Measurements from ENCODE around the gene TMEM117.

The TMEM117 gene

DNA sequence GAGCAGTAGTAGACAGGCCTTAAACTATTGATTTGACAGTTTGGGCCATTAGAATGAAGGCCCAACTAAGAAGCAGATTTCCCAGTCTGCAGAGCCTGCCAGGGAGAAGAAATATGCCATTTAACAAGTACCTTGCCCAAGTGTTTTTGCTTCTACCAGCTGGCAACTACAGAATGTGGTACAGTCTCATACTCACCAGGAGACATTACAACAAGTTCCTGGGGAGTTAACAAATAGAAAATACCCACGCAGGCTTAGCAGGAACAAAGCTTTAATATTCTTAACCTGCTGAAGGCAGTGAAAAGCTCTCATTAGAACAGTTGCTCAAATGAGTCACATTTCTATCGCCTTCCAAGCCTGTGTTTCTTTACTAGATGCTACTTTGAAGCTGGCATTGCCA lies 241.0 kb downstream of the TMEM117 start:
- TF ChIP-seq, protein P1, sequence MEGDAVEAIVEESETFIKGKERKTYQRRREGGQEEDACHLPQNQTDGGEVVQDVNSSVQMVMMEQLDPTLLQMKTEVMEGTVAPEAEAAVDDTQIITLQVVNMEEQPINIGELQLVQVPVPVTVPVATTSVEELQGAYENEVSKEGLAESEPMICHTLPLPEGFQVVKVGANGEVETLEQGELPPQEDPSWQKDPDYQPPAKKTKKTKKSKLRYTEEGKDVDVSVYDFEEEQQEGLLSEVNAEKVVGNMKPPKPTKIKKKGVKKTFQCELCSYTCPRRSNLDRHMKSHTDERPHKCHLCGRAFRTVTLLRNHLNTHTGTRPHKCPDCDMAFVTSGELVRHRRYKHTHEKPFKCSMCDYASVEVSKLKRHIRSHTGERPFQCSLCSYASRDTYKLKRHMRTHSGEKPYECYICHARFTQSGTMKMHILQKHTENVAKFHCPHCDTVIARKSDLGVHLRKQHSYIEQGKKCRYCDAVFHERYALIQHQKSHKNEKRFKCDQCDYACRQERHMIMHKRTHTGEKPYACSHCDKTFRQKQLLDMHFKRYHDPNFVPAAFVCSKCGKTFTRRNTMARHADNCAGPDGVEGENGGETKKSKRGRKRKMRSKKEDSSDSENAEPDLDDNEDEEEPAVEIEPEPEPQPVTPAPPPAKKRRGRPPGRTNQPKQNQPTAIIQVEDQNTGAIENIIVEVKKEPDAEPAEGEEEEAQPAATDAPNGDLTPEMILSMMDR (IDR thresholded peaks at IDR 0.05; ENCODE audit: low read depth, low read length, missing control alignments) = no peak
- no peak overlapping the region for H3K4me3 ChIP-seq (ENCODE audit: low read depth, low read length)
- DNase-seq (ENCODE audit: low read depth) = no peak

DNA sequence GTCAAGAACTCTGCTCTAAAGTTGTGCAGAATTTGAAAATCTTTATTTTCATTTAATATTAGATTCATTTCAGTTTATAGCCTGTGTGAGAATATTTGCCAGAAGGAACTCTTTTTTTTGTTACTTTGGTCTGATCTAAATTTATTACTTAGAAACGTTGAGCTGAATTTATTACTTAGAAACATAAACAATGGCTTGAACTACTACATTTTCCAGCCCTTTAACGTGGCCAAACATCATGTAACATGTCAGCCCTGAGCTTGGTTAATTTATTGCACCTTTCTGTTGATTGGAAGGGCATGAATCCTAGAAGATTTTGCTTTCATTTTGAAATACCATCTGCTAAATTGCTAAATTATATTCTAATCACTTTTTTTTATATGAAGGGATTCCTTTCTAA lies 241.4 kb downstream of the TMEM117 start:
- TF ChIP-seq, protein P1 (IDR thresholded peaks at IDR 0.05; ENCODE audit: low read depth, low read length, missing control alignments) = no peak
- DNase-seq (ENCODE audit: low read depth) = no peak
- H3K4me3 ChIP-seq (ENCODE audit: low read depth, low read length) = no peak overlapping the region

DNA sequence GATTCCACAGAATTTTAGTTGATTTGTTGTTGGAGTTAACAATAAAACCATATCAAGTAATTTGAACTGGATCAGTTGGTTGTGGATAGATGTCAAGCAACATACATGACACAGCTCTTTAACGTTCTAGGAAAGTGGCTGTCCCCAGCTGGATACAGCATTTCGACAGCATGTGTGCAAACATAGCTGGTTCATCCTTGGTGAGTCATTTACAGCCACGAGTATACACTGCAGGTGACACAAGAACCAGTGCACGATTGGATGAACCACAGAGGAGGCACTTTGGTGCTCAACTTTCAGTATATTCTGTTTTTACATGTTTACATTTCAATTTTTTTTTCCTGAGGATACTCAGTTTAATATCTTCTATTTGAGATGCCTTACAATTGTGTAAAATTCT lies 242.4 kb downstream of the TMEM117 start:
- TF ChIP-seq, protein P1 (IDR thresholded peaks at IDR 0.05; ENCODE audit: low read depth, low read length, missing control alignments) = no peak
- no peak for DNase-seq (ENCODE audit: low read depth)

DNA sequence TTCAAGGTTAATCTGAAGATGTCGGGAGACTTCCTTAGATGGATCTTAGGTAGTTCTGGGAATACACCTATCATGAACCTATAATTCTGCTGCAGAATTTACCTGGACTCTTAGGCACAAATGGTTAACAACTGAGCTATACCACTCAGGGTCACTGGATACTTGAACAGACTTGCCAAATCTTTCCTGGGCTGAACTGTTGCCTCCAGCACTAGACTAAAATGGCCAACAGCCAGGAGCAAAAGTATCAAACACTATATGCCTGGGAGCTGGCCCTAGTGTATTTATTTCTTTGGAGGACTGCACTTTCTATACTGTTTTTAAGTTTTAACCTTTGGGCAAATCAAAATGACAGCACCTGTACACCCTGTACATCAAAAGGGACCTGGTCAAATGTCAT lies 252.8 kb downstream of the TMEM117 start:
- no peak overlapping the region for H3K4me3 ChIP-seq (ENCODE audit: low read depth, low read length)
- TF ChIP-seq, protein P1 (IDR thresholded peaks at IDR 0.05; ENCODE audit: low read depth, low read length, missing control alignments) = no peak
- no peak for DNase-seq (ENCODE audit: low read depth)

More for the DNA sequence above, 242.4 kb downstream of the TMEM117 start:
- H3K4me3 ChIP-seq (ENCODE audit: low read depth, low read length) = no peak overlapping the region

DNA sequence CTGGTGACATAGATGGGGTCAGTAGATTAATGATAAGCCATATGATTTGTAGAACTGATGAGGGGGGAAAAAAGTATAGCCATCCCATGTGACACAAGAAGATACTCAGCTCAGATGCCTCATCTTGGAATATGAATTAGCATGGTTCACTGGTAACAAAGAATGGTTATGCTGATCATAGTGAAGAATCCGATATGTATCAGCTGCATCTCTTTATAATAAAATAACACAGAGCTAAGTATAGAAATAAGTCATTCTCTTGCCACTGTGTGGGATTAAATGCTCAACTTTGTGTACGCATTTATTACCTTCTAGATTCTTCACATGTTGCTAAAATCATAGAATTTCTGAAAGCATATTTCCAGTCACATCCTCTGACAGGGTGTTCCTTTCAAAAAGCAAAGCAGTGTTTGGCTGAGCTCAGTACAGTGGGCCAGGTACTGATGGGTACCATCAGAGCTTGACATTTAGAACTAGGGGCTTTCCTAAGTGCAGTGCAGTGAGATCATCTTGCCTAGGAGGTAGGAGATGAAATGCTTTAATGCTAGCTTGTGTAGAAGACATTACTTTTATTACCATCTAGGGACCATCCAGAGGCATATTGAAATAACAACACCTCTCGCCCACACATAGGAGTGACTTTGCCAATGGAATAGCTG lies 256.2 kb downstream of the TMEM117 start:
- no peak overlapping the region for H3K4me3 ChIP-seq (ENCODE audit: low read depth, low read length)
- DNase-seq (ENCODE audit: low read depth) = no peak
- TF ChIP-seq, protein P1 (IDR thresholded peaks at IDR 0.05; ENCODE audit: low read depth, low read length, missing control alignments) = no peak

DNA sequence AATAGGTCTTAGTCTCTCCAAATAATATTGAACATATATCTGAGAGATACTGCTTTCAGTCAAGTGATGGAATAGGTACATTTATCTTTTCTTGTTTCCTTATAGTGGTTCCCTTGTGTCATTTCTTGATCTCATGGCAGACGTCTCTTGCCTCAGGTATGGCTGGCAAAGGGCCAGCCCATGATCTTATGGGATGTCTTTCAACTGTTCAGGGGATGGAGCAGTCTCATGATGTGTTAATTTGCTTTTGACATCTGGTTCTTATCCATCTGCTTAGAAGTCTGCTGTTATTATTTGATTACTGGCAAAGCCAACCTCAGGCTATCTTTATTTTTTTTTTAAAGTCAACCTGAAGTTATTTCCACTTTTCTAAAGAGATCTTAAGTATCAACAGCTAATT lies 262.9 kb downstream of the TMEM117 start:
- TF ChIP-seq, protein P1 (IDR thresholded peaks at IDR 0.05; ENCODE audit: low read depth, low read length, missing control alignments) = no peak
- H3K4me3 ChIP-seq (ENCODE audit: low read depth, low read length) = no peak overlapping the region
- DNase-seq (ENCODE audit: low read depth) = no peak

DNA sequence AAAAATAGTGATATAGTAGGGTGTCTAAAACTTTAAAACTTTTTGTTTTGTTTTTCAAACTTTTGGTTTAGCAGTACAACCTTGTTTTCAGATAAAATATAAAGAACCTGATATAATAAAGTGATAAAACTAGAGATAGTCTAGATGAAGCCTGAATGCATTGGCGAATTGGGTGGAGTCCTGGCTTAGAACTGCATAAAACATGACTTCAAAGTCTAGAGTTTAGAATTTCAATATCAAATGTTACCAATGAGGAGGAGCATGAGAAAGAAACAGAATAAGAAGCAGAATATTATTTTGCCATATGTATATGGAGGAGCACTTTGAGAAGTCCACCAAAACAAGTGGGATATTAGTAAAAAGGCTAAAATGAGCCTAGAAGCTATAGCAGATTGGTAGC lies 263.6 kb downstream of the TMEM117 start:
- no peak for DNase-seq (ENCODE audit: low read depth)
- TF ChIP-seq, protein P1 (IDR thresholded peaks at IDR 0.05; ENCODE audit: low read depth, low read length, missing control alignments) = no peak
- no peak overlapping the region for H3K4me3 ChIP-seq (ENCODE audit: low read depth, low read length)

All from GM12864 (cell line).